ENCODE measurements around the gene FGB. TPM values are rescaled to one million over a fixed set of nuclear protein-coding genes. Genes with fewer than 3 reads are reported as not detected.
A peak's percentile ranks its signal among the peaks of the same experiment; 100 is the strongest.

The FGB gene
- total and polyA plus RNA-seq, 2 of the 13 experiments (the other 11 are each of a cell fraction or from before 2014, with no cell fraction given): 226 to 784 TPM

- TF ChIP-seq HMG20B (CRISPR knock-in tag; conservative IDR thresholded peaks at IDR 0.05): peak; percentile 80; the same call in 1 of the 2 replicates
- TF ChIP-seq IKZF5 (CRISPR knock-in tag; IDR thresholded peaks at IDR 0.05): no peak
- peak; percentile 32; the same call in 1 of the 3 replicates for TF ChIP-seq MXI1 (IDR thresholded peaks at IDR 0.05; ENCODE audit: borderline replicate concordance, low read depth, low read length)
- TF ChIP-seq, protein P1, sequence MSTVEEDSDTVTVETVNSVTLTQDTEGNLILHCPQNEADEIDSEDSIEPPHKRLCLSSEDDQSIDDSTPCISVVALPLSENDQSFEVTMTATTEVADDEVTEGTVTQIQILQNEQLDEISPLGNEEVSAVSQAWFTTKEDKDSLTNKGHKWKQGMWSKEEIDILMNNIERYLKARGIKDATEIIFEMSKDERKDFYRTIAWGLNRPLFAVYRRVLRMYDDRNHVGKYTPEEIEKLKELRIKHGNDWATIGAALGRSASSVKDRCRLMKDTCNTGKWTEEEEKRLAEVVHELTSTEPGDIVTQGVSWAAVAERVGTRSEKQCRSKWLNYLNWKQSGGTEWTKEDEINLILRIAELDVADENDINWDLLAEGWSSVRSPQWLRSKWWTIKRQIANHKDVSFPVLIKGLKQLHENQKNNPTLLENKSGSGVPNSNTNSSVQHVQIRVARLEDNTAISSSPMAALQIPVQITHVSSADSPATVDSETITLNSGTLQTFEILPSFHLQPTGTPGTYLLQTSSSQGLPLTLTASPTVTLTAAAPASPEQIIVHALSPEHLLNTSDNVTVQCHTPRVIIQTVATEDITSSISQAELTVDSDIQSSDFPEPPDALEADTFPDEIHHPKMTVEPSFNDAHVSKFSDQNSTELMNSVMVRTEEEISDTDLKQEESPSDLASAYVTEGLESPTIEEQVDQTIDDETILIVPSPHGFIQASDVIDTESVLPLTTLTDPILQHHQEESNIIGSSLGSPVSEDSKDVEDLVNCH (CRISPR knock-in tag; IDR thresholded peaks at IDR 0.05): no peak
- TF ChIP-seq, protein P2, sequence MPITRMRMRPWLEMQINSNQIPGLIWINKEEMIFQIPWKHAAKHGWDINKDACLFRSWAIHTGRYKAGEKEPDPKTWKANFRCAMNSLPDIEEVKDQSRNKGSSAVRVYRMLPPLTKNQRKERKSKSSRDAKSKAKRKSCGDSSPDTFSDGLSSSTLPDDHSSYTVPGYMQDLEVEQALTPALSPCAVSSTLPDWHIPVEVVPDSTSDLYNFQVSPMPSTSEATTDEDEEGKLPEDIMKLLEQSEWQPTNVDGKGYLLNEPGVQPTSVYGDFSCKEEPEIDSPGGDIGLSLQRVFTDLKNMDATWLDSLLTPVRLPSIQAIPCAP (CRISPR knock-in tag; IDR thresholded peaks at IDR 0.05; ENCODE audit: low read depth): no peak
- no peak for TF ChIP-seq ZSCAN29 (CRISPR knock-in tag; conservative IDR thresholded peaks at IDR 0.05)
- TF ChIP-seq MIER2 (CRISPR knock-in tag; IDR thresholded peaks at IDR 0.05): no peak
- no peak for TF ChIP-seq SP5 (CRISPR knock-in tag; IDR thresholded peaks at IDR 0.05; ENCODE audit: borderline replicate concordance, low read depth)
- TF ChIP-seq TARDBP (CRISPR knock-in tag; IDR thresholded peaks at IDR 0.05): no peak
- no peak for TF ChIP-seq ZBTB42 (CRISPR knock-in tag; IDR thresholded peaks at IDR 0.05)
- no peak for TF ChIP-seq ZNF83 (CRISPR knock-in tag; IDR thresholded peaks at IDR 0.05; ENCODE audit: borderline replicate concordance)
- TF ChIP-seq ZMYM2 (CRISPR knock-in tag; IDR thresholded peaks at IDR 0.05): no peak
- 0 out of 2 replicates have a peak, but pooled peaks have one; percentile 0 for TF ChIP-seq ZFP90 (CRISPR knock-in tag; IDR thresholded peaks at IDR 0.05; ENCODE audit: borderline replicate concordance)
- no peak for TF ChIP-seq ZNF451 (CRISPR knock-in tag; IDR thresholded peaks at IDR 0.05)
- TF ChIP-seq FOXP4 (CRISPR knock-in tag; IDR thresholded peaks at IDR 0.05): peak; percentile 36; the same call in 1 of the 2 replicates
- TF ChIP-seq HNRNPUL1 (IDR thresholded peaks at IDR 0.05; ENCODE audit: low read depth, low read length): no peak
- TF ChIP-seq YEATS4 (CRISPR knock-in tag; IDR thresholded peaks at IDR 0.05; ENCODE audit: borderline replicate concordance): no peak
- TF ChIP-seq KDM1A (CRISPR knock-in tag; IDR thresholded peaks at IDR 0.05): no peak
- TF ChIP-seq ZBTB20 (CRISPR knock-in tag; IDR thresholded peaks at IDR 0.05; ENCODE audit: borderline replicate concordance, low read depth): no peak; the same call in 1 of the 2 replicates
- no peak for TF ChIP-seq ZNF589 (CRISPR knock-in tag; conservative IDR thresholded peaks at IDR 0.05)
- no peak for TF ChIP-seq SNRNP70 (IDR thresholded peaks at IDR 0.05; ENCODE audit: low read depth, low read length)
- TF ChIP-seq TFE3 (CRISPR knock-in tag; IDR thresholded peaks at IDR 0.05): no peak
- no peak for TF ChIP-seq ZC3H13 (CRISPR knock-in tag; IDR thresholded peaks at IDR 0.05)
- no peak for TF ChIP-seq RORA (CRISPR knock-in tag; IDR thresholded peaks at IDR 0.05)
- TF ChIP-seq PHF21A (CRISPR knock-in tag; IDR thresholded peaks at IDR 0.05): no peak
Observed at GRCh38 chr4:154560824-154561231, 2.0 kb upstream of the FGB start (continued).
